Stimulated activated naive CD8-positive, alpha-beta T cell treated with anti-CD3 and anti-CD28 coated beads, Interleukin-15, amount 100 ng/mL, for 72 hours (primary cell): ENCODE data around the gene KANK2.

Source experiments
- ATAC-seq: fragments of 150-1000 bp; cut with Tn5 transposase; 2 replicates; pipeline ENCODE4 v1.10.0; 2021; ENCODE audit warnings: mild to moderate bottlenecking, moderate library complexity
- DNase-seq, 2 donors: peaks; one replicate each; pipeline ENCODE4 v3.0.0; 2021 to 2022
- H3K27ac Mint-ChIP-seq, 2 donors: one replicate each; pipeline ENCODE4 v1.8.0; 2022; ENCODE audit warnings: mild to moderate bottlenecking in 2 of 2, mixed read lengths in 2 of 2, moderate library complexity in 2 of 2
- H3K27me3 Mint-ChIP-seq: one replicate; pipeline ENCODE4 v1.8.0; 2022; ENCODE audit warnings: mixed read lengths
- H3K4me1 Mint-ChIP-seq: one replicate; pipeline ENCODE4 v1.8.0; 2022; ENCODE audit warnings: mild to moderate bottlenecking, mixed read lengths
- H3K4me3 Mint-ChIP-seq, 2 donors: one replicate each; pipeline ENCODE4 v1.8.0; 2022; ENCODE audit warnings: mild to moderate bottlenecking in 2 of 2, mixed read lengths in 2 of 2, moderate library complexity in 1 of 2
- H3K9me3 Mint-ChIP-seq, 2 donors: one replicate each; pipeline ENCODE4 v1.8.0; 2022; ENCODE audit warnings: mixed read lengths in 2 of 2

The KANK2 gene

GRCh38 chr19:11233073-11233472, 35.7 kb upstream of the KANK2 start:
- Mint-ChIP-seq H3K27me3 (no peaks in the 10 kb centered on the region), H3K4me1 (no peaks in the 10 kb centered on the region), H3K27ac (peak overlapping the region in 1 of 2 donors; percentile 37), H3K4me3 (no peak overlapping the region), H3K9me3 (peaks cover 0 to 3% of the 10 kb centered on the region in 2 donors)
- ATAC-seq (no peak), DNase-seq (no peak)

GRCh38 chr19:11232555-11232954, 35.2 kb upstream of the KANK2 start:
- H3K9me3 Mint-ChIP-seq = no peaks in the 10 kb centered on the region
- no peak for ATAC-seq
- no peak for DNase-seq
- H3K27ac Mint-ChIP-seq = no peak overlapping the region
- no peak overlapping the region for H3K4me3 Mint-ChIP-seq
- H3K27me3 Mint-ChIP-seq = no peaks in the 10 kb centered on the region
- H3K4me1 Mint-ChIP-seq = no peaks in the 10 kb centered on the region

DNA sequence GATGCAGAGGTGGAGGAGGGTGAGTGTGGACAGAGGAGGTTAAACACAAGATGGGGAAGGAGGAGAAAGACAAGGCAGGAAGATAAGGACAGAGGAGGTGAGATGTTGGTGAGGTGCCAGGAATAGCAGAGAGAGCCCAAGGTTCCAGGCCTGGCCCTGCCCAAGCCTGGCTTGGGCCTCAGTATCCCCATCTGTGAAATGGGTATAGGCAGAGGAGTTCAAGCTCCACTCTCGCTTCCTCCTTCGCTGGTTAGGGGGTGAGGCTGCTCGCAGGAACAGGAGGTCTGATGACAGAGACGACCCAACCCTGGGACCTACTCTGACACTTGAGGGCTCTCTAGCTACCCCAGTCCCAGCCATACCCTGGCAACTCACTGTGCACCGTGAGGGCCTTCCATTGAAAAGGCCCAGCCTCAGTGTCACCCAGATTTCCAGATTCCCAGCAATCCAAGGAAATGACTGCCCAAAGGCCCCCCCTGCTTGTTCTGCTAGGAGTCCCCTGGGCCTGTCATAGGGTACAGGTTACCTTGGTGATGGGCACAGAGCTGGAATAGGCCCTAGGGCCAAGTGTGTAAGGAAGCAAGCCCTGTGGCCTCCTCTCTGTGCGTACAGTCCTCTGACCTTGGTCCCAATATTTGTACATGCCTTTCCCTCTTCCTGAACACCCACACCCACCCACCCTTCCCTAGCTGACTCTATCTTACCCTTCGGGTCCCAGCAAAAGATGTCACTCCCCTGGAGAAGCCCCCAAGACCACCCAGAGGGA, 33.5 kb upstream of the KANK2 start:
- no peaks in the 10 kb centered on the region for H3K4me1 Mint-ChIP-seq
- H3K9me3 Mint-ChIP-seq = no peaks in the 10 kb centered on the region
- DNase-seq = no peak
- no peak overlapping the region for H3K27ac Mint-ChIP-seq
- H3K27me3 Mint-ChIP-seq = no peaks in the 10 kb centered on the region
- ATAC-seq = no peak
- H3K4me3 Mint-ChIP-seq = no peak overlapping the region

GRCh38 chr19:11227195-11227886, 30.0 kb upstream of the KANK2 start:
- no peak for DNase-seq
- no peak overlapping the region for H3K27ac Mint-ChIP-seq

GRCh38 chr19:11226716-11227166, 29.4 kb upstream of the KANK2 start:
- Mint-ChIP-seq H3K27me3 (no peaks in the 10 kb centered on the region), H3K9me3 (peaks cover 4% of the 10 kb centered on the region in 2 donors), H3K4me3 (no peak overlapping the region), H3K4me1 (no peaks in the 10 kb centered on the region), H3K27ac (no peak overlapping the region)
- ATAC-seq (no peak), DNase-seq (no peak)

More at GRCh38 chr19:11227195-11227886, 30.0 kb upstream of the KANK2 start:
- H3K4me1 Mint-ChIP-seq = no peaks in the 10 kb centered on the region
- no peaks in the 10 kb centered on the region for H3K27me3 Mint-ChIP-seq
- H3K4me3 Mint-ChIP-seq = no peak overlapping the region
- H3K9me3 Mint-ChIP-seq = peaks cover 0 to 2% of the 10 kb centered on the region in 2 donors
- no peak for ATAC-seq

GRCh38 chr19:11225815-11226214, 28.5 kb upstream of the KANK2 start:
- Mint-ChIP-seq H3K4me1 (no peaks in the 10 kb centered on the region), H3K9me3 (peaks cover 12 to 13% of the 10 kb centered on the region in 2 donors), H3K4me3 (no peak overlapping the region), H3K27ac (no peak overlapping the region), H3K27me3 (no peaks in the 10 kb centered on the region)
- DNase-seq = no peak
- ATAC-seq = no peak

DNA sequence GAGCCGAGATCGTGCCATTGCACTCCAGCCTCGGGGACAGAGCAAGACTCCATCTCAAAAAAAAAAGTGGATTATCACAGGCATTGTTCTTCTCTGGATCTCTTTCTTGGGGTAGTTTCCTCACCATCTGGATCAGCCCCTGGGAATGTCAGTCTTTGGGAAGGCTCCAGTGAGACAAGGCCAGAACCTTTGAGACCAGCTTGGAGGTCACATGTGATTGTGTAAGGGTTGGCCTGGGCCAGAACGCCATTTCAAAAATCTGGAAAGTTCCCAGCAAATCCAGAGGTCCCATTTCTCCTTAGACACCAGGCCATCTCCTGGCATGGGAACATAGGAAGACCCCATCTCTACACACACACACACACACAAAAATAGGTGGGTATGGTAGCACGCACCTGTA, 27.8 kb upstream of the KANK2 start:
- H3K27ac Mint-ChIP-seq = no peak overlapping the region
- DNase-seq = no peak
- H3K27me3 Mint-ChIP-seq = no peaks in the 10 kb centered on the region
- H3K9me3 Mint-ChIP-seq = peaks cover 15 to 17% of the 10 kb centered on the region in 2 donors
- H3K4me3 Mint-ChIP-seq = no peak overlapping the region
- no peak for ATAC-seq
- H3K4me1 Mint-ChIP-seq = no peaks in the 10 kb centered on the region

- DNase-seq = no peak
- H3K4me3 Mint-ChIP-seq = no peak overlapping the region
- H3K27ac Mint-ChIP-seq = no peak overlapping the region
- H3K27me3 Mint-ChIP-seq = no peaks in the 10 kb centered on the region
- no peaks in the 10 kb centered on the region for H3K4me1 Mint-ChIP-seq
- ATAC-seq = no peak
- peaks cover 15 to 18% of the 10 kb centered on the region in 2 donors for H3K9me3 Mint-ChIP-seq
These were observed 27.1 kb upstream of the KANK2 start for GRCh38 chr19:11224429-11224828.

GRCh38 chr19:11223200-11223599, 25.9 kb upstream of the KANK2 start:
- Mint-ChIP-seq H3K9me3 (peaks cover 15 to 18% of the 10 kb centered on the region in 2 donors), H3K4me3 (no peak overlapping the region), H3K27me3 (no peaks in the 10 kb centered on the region), H3K4me1 (no peaks in the 10 kb centered on the region), H3K27ac (no peak overlapping the region)
- DNase-seq = no peak
- no peak for ATAC-seq

DNA sequence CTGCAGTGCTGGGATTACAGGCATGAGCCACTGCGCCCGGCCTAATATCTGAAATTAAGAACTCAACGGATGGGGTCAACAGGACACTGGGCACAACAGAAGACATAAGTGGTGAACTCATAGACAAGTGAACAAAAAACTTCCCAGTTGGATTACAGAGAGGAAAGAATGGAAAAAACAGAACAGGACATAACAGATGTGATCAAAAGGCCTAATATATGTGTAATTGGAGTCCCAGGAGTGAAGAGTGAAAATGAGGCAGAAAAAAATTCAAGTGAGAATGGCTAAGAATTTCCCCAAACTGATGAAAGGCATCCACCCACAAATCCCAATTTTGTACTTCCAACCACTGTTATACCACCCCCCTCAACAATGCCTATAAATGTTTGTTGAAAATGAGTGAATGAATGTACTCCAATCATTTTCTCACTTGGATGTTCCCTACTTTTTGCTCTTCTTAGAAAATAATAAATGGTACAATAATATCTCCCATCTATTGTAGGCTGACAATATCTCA, 23.8 kb upstream of the KANK2 start:
- Mint-ChIP-seq H3K27ac (no peak overlapping the region), H3K4me3 (no peak overlapping the region), H3K4me1 (no peaks in the 10 kb centered on the region), H3K9me3 (peaks cover 15 to 18% of the 10 kb centered on the region in 2 donors), H3K27me3 (peaks cover 9% of the 10 kb centered on the region)
- DNase-seq = no peak
- ATAC-seq = no peak

GRCh38 chr19:11214387-11214786, 17.0 kb upstream of the KANK2 start:
- DNase-seq (no peak), ATAC-seq (no peak)
- H3K4me1 Mint-ChIP-seq = no peaks in the 10 kb centered on the region
- H3K27ac Mint-ChIP-seq = no peak overlapping the region
- peaks cover 9% of the 10 kb centered on the region for H3K27me3 Mint-ChIP-seq
- H3K4me3 Mint-ChIP-seq = no peak overlapping the region
- H3K9me3 Mint-ChIP-seq = peaks cover 16 to 19% of the 10 kb centered on the region in 2 donors

DNA sequence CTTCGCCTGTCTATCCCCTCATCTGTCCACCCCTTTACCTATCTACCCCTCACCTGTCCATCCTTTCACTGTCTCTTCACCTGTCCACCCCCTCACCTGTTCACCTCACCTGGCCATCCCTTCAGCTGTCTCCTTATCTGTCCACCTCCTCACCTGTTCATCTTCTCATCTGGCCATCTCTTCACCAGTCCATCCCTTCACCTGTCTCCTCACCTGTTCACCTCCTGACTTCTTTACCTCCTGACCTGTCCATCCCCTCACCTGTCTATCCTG, 13.2 kb upstream of the KANK2 start:
- no peak for ATAC-seq
- H3K27ac Mint-ChIP-seq = peak overlapping the region in 1 of 2 donors; percentile 28
- DNase-seq = no peak
- peaks cover 16 to 19% of the 10 kb centered on the region in 2 donors for H3K9me3 Mint-ChIP-seq
- peaks cover 7% of the 10 kb centered on the region for H3K27me3 Mint-ChIP-seq
- H3K4me3 Mint-ChIP-seq = no peak overlapping the region
- no peaks in the 10 kb centered on the region for H3K4me1 Mint-ChIP-seq

- Mint-ChIP-seq H3K27ac (peak overlapping the region in 1 of 2 donors; percentile 28), H3K4me3 (no peak overlapping the region), H3K4me1 (peaks cover under 1% of the 10 kb centered on the region), H3K9me3 (peaks cover 16 to 19% of the 10 kb centered on the region in 2 donors), H3K27me3 (peaks cover 9% of the 10 kb centered on the region)
- no peak for DNase-seq
- no peak for ATAC-seq
These were observed 12.7 kb upstream of the KANK2 start for GRCh38 chr19:11209839-11210655.

DNA sequence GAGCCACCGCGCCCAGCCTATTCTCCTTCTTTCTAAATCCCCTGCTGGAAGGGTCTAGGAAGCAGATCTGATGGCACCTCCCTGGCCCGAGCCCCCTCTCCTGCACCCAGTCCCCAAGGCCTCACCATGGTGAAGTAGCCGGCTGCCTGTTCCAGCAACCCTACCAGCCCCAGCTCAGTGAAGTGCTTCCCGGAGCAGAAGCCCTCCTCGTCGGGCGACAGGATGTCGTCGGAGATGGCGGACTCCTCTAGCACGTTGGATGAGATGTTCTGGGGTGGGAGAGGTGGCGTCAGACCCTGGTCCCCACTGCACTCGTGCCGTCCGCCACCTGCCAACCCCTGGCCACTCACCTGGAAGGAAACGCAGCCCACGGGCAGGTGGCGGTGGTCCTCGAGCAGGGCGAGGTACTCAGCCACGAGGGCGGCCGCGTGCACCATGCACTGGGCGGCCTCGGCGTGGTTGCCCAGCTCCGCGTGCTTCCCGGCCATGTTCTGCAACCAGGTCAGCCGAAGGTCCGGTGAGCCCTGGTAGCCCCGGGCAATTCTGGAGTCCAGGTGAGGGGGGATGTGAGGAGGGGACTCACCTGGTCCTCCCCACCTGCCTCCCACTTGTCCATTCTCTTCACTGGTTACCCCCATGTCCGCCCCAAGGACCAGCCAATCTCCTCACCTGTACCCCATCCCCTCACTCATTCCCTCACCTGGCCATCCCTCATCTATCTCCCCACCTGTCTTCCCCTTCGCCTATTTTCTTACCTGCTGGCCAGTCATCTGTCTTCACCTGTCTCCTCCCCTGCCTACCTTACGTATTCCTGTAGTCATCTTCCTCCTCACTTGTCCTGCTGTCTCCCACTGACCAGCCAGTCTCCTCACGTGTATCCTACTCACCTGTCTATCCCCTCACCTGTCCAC, 11.5 kb upstream of the KANK2 start:
- H3K4me3 Mint-ChIP-seq = no peak overlapping the region
- DNase-seq = no peak
- ATAC-seq = no peak
- H3K27ac Mint-ChIP-seq = peak overlapping the region in 1 of 2 donors; percentile 73
- peaks cover 21% of the 10 kb centered on the region for H3K27me3 Mint-ChIP-seq
- peaks cover 11% of the 10 kb centered on the region for H3K4me1 Mint-ChIP-seq
- peaks cover 16 to 19% of the 10 kb centered on the region in 2 donors for H3K9me3 Mint-ChIP-seq
